Measurements from ENCODE around the gene MED19.
"Not testable (repeated sequence)": the region's sequence is repeated elsewhere in the genome, so short reads cannot be mapped to it uniquely, and the experiment has no call there.

Gene MED19, protein sequence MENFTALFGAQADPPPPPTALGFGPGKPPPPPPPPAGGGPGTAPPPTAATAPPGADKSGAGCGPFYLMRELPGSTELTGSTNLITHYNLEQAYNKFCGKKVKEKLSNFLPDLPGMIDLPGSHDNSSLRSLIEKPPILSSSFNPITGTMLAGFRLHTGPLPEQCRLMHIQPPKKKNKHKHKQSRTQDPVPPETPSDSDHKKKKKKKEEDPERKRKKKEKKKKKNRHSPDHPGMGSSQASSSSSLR

GRCh38 chr11:57711414-57712255 lies at the start of gene MED19:
Gene MED19 (minus strand): TSS chr11:57712215. CDS start chr11:57712179, 36 bp downstream.
- DNase-seq, result peak; percentile 73 to 77

DNA sequence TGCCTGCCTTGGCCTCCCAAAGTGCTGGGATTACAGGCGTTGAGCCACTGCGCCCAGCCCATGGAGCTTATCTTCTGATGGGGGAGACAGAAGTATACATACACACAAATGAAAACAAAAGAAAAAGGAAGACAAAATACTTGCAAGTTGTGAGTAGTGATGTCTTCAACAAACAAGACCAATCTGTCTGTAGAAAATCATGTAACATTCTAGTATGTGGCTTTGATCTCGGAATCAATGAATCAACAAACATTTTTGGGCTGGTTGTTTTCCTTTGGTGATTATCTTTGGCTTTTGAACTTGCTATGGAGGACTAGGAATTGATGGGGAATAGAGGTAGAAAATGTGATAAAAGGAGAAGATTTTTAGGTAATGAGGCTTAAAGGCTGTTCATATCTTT lies 46.2 kb upstream of the MED19 start:
- no peak for DNase-seq

DNA sequence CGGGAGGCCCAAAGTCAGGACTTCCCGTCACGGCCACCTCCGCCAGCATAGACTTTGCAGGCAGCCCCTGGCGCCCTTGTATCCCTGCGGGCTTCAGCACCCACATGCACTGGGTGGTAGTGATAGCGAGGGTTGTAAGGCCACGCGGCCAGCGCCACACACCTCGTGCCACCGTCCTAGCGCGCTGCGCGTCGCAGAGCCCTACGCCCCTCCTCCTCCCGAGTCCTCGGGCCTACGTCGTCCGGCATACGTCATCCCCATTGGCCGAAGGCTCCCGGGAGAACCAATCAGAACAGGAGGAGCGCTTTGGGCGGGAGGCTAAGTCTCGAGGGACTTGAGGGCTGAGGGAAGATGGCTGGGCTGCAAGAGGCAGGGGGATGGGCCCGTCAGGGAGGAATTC lies 40.9 kb upstream of the MED19 start:
- DNase-seq, result no peak

GRCh38 chr11:57751676-57752253 lies 39.8 kb upstream of the MED19 start, which contains the start of gene BTBD18:
Gene BTBD18 (minus strand): TSS chr11:57751819. CDS start chr11:57751188, 631 bp downstream.
- no peak for DNase-seq

- DNase-seq, result no peak
Observed at GRCh38 chr11:57751176-57751575, 39.2 kb upstream of the MED19 start.

DNA sequence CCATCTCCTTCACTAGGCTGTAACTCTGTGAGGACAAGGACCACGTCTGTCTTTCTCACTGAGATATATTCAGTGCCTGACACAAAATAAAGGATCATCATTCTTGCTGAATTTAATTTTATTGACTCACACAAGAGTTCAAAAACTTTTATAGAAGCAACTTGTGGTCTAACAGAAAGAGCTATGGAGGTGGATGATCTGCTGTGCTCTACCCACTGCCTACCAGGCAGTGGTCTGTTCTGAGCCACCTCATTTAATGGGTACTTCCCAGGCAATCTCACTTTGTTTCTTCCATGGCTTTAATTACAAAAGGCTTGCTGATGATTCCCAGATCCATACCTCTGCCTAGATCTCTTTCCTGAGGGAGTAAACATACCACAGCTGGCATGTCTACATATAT lies 34.9 kb upstream of the MED19 start:
- no peak for DNase-seq

DNA sequence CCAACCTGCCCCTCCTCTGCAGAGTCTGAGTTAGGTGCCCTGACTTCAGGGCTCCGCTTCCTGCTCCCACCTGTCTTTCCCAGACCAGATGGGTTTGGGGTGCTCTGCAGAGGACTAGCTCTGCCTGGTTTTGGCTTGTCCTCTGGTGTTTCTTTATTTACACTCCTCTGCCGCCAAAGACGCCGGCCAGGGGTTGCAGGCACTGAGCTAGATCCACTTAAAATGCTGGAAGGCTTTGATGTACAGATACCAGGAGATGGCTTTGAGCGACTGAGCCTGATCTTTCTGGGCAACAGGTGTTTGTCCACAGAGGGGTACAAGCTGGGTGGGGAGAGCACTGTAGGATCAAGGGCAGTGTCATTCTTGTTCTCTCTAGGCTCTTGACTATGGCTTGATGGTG lies 33.2 kb upstream of the MED19 start:
- DNase-seq, result no peak

GRCh38 chr11:57744357-57744756 lies 32.3 kb upstream of the MED19 start:
- no peak for DNase-seq

DNA sequence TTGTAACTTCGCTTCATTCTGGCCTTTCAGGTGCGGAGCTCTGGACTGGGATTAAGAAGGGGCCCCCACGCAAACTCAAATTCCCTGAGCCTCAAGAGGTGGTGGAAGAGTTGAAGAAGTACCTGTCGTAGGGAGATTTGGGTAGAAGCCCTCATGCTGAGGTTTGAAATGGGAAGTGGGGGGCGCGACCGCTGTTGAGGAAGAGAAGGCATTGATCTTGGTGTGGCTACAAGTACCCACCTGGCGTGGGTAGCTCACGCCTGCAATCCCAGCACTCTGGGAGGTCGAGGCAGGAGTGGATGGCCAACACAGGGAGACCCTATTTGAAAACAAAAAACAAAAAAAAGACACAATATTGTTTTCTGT lies 30.1 kb upstream of the MED19 start:
- DNase-seq, result no peak

- peak; percentile 96 to 97 for DNase-seq
Observed at GRCh38 chr11:57741132-57742086, 29.4 kb upstream of the MED19 start, which contains the start of gene SELENOH. Gene SELENOH (plus strand): TSS chr11:57741491. CDS start chr11:57741596, 105 bp downstream.

- no peak for DNase-seq
Observed at GRCh38 chr11:57735619-57736298, 23.7 kb upstream of the MED19 start.

GRCh38 chr11:57732661-57733060 lies 20.6 kb upstream of the MED19 start:
- no peak for DNase-seq

DNA sequence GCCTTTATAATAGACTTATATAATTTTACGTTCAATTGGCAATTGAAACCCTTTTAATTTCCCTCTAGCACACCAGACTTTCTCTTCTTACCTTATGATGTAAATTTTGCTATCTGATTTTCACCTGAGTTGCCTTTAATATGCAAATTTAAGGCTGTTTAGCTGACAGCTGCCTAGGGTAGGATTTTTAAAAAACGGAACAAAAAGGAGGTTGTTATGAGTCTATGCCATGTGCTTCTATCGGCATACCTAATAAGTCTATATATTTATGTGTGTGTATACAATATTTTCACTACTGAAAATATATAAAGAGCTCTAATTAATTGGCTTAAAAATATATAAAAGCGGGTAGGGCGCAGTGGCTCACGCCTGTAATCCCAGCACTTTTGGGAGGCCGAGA lies 17.5 kb upstream of the MED19 start:
- DNase-seq, result no peak

- no peak for DNase-seq
Observed at GRCh38 chr11:57728829-57729228, 16.8 kb upstream of the MED19 start.

DNA sequence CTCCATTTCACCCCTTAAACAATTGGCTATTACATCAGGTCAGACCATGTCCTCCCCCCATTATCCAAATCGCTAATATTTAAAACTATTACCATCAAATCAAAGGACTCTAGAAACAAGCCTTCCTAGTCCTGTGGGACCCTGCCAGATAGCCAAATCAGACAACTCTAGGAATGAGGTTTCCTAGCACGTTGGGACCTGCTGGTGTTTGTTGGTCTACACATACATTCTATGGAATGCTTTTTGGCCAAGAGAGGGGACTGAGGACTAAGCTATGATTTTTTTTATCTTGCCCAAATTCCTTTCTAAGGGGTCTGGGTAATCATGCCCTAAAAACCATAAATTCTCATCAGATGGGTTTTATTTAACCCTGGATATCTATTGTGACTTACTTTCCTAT lies 15.2 kb upstream of the MED19 start:
- DNase-seq, result no peak

- DNase-seq, result not testable (repeated sequence)
Observed at GRCh38 chr11:57716726-57717125, 4.7 kb upstream of the MED19 start.

DNA sequence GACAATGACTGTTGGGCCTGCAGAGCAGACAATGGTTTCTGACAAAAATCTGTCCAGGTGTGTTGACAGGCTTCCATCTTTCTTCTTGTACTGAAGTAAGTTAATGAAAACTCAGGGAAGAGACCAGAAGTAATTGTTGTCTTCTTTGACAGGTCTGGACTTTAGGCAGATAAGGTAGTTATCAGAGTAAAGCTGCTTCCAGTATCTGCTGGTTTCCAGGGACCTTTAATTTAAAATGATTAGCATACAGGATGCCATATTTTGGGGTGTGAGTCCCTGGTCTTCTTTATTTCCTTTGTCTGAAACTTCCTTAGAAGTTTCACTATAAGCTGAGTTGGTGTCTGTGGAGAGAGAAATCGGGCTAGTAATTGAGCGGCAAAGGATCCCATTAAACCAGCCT lies 1.8 kb upstream of the MED19 start:
- no peak for DNase-seq

- DNase-seq, result peak; percentile 88 to 93
Observed at GRCh38 chr11:57712256-57713150, 488 bp upstream of the MED19 start, which contains the start of gene TMX2. Gene TMX2 (plus strand): TSS chr11:57712593. CDS start chr11:57712619, 26 bp downstream.

DNA sequence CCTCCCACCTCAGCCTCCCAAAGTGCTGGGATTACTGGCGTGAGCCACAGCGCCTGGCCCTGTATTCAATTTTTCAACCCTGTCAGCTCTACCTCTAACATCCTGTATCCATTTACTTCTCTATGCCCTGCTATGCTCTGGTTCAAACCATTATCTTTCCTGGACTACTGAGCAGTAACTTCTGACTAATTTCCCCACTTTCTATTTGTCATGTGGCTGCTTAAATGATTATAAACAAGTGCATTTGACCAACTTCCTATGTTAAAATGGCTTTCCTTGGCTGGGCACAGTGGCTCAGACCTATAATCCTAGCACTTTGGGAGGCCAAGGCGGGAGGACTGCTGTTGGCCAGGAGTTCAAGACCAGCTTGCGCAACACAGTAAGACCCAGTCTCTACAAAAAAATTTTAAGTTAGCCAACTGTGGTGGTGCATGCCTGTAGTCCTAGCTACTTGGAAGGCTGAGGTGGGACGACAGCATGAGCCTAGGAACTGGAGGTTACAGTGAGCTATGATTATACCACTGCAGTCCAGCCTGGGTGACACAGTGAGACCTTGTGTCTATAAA lies 2.1 kb downstream of the MED19 start:
- DNase-seq, result no peak

DNA sequence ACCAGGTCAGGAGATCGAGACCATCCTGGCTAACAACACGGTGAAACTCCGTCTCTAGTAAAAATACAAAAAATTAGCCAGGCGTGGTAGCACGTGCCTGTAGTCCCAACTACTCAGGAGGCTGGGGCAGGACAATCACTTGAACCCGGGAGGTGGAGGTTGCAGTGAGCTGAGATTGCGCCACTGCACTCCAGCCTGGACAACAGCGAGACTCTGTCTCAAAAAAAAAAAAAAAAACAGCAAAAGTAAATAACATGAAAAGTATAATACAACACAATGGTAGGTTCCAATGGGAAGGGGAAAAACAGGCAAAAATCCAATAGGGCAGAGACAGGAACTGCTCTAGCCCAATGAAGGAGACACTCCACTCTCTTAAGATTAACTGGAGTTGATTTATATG lies 6.6 kb downstream of the MED19 start:
- DNase-seq, result not testable (repeated sequence)

Measured in activated CD4-positive, alpha-beta T cell treated with anti-CD3 and anti-CD28 coated beads, Interleukin-2, amount 50 U/mL, for 48 hours (primary cell).